ENCODE measurements around the gene WDR70.

Gene WDR70

GRCh38 chr5:37722236-37723161 lies 343.4 kb downstream of the WDR70 start:
- peak overlapping the region; percentile 68 for H3K4me3 Mint-ChIP-seq
- H3K27me3 Mint-ChIP-seq (ENCODE audit: low read depth): no peaks in the 10 kb centered on the region
- peak overlapping the region; percentile 89 for H3K27ac Mint-ChIP-seq
- H3K9me3 Mint-ChIP-seq: no peaks in the 10 kb centered on the region
- H3K4me1 Mint-ChIP-seq (ENCODE audit: low read depth): peaks cover 27% of the 10 kb centered on the region
- H3K36me3 Mint-ChIP-seq (ENCODE audit: low read depth): peaks cover 10% of the 10 kb centered on the region

- Mint-ChIP-seq H3K27ac (peak overlapping the region; percentile 89), H3K36me3 (ENCODE audit: low read depth) (peaks cover 12% of the 10 kb centered on the region), H3K4me1 (ENCODE audit: low read depth) (peaks cover 27% of the 10 kb centered on the region), H3K4me3 (no peak overlapping the region), H3K27me3 (ENCODE audit: low read depth) (no peaks in the 10 kb centered on the region), H3K9me3 (no peaks in the 10 kb centered on the region)
Measured at GRCh38 chr5:37723162-37723961, 344.2 kb downstream of the WDR70 start.

DNA sequence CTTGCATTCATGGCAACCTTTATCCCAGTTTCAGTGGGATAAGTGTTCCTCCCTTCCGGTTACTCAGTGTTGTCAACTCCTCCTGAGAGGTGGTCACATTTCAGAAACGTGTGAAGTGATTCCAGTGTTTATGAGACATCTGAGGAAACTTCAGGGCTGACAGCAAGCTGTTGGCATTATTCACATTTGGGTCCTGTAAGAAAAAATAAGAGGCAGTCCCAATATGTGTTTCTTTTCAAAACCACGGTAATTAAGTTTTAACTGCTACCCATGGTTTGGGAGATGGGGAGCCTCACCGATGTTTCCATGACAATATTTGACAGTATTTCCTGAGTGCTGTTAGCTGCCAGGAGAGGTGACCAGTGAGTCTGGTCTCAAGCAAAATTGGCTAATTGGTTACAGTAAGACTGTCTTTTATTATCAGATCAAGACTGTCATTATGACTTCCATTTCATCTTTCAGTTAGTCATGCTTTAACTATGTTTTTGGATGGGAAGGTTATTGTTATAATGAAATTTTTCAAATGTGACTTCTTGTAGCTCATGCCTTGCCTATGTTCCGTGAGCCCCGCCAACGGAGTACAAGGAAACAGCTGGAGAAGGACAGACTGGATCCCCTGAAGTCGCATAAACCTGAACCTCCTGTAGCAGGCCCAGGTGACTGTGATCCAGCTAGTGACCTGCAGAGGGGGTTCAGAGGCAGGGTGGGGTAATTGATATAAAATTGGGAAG lies 345.4 kb downstream of the WDR70 start:
- no peaks in the 10 kb centered on the region for H3K27me3 Mint-ChIP-seq (ENCODE audit: low read depth)
- no peaks in the 10 kb centered on the region for H3K9me3 Mint-ChIP-seq
- no peak overlapping the region for H3K27ac Mint-ChIP-seq
- peaks cover 27% of the 10 kb centered on the region for H3K4me1 Mint-ChIP-seq (ENCODE audit: low read depth)
- H3K4me3 Mint-ChIP-seq: no peak overlapping the region
- peaks cover 18% of the 10 kb centered on the region for H3K36me3 Mint-ChIP-seq (ENCODE audit: low read depth)

DNA sequence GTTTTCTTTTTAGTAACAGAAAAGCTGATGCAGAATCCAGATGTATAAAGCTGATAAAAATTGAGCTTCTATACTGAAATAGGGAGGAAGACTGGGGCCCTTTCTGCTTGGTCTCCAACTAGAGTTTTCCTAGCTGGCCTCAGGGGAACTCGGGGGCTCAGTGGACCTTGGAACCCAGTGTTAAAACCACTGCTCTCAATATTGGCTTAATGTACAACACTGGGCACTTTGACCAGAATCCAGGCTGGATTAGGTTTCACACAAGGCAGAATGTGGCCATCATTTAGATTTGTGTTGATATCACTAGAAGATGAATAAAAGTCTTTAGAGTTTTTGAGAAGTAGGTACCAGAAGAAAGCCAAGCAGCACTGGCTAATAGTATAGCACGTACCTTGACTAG lies 346.1 kb downstream of the WDR70 start:
- no peaks in the 10 kb centered on the region for H3K9me3 Mint-ChIP-seq
- H3K36me3 Mint-ChIP-seq (ENCODE audit: low read depth): peaks cover 20% of the 10 kb centered on the region
- H3K4me3 Mint-ChIP-seq: no peak overlapping the region
- H3K27ac Mint-ChIP-seq: no peak overlapping the region
- H3K27me3 Mint-ChIP-seq (ENCODE audit: low read depth): no peaks in the 10 kb centered on the region
- peaks cover 26% of the 10 kb centered on the region for H3K4me1 Mint-ChIP-seq (ENCODE audit: low read depth)

DNA sequence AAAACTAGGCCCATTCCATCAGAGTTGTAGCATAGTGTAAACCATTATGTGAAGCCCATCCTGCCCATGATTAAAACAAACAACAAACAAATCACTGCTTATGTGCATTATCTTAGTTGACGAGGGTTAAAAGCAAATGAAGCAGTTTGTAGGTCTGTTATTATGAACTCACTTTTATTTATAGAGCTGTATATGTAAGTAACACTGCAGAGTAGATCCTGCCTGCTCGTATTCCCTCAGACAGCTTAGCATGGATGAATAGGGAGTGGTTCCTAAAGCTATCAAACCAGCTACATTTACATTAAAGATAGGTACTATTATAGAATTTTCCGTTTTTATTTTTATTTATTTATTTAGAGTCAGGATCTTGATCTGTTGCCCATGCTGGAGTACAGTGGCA lies 348.1 kb downstream of the WDR70 start:
- H3K4me1 Mint-ChIP-seq (ENCODE audit: low read depth): peaks cover 12% of the 10 kb centered on the region
- H3K36me3 Mint-ChIP-seq (ENCODE audit: low read depth): peaks cover 21% of the 10 kb centered on the region

DNA sequence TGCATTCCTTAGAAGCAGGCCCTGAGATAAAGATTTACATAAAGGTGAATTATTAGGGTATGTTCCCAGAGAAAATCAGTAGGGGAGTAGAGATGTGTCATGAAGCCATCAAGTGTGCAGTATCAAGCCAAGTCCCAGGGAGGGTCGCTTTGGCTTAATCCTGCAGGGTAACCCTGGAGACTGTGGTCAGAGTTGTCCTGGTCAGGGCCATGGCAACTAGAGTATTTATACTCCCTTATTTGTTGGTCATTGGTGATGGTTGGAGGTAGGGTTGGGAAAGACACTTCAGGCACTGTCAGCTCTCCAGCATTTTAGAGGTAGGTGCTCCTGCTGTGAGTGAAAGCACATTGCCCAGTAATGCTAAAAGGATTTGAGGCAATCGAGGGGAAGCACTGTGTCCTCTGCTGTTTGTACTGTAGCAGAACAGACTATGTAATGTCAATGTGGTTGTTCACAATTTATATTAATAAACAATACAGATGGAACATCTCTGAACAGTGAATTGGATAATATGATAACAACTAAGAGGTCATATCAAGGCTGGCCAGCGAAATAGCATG lies 351.9 kb downstream of the WDR70 start:
- Mint-ChIP-seq H3K27ac (no peak overlapping the region), H3K9me3 (no peaks in the 10 kb centered on the region), H3K36me3 (ENCODE audit: low read depth) (peaks cover 14% of the 10 kb centered on the region)

More for the DNA sequence above, 348.1 kb downstream of the WDR70 start:
- Mint-ChIP-seq H3K4me3 (no peak overlapping the region), H3K9me3 (no peaks in the 10 kb centered on the region), H3K27ac (no peak overlapping the region), H3K27me3 (ENCODE audit: low read depth) (no peaks in the 10 kb centered on the region)

DNA sequence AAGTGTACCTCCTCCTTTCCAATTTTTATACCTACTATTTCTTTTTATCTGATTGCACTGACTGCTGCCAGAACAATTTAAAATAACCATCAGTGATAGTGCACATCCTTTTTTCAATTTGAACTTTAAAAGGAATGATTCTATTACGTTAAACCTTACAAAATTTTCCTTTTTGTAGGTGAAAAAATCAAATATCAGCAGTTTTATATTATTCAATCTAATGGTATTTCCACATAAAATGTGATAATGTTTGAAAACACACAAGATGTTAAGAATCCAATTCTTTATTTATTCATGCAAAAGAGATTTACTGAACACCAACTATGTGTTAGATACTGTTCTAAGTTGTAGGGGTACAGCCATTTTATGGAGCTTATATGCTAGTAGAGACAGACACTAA lies 355.0 kb downstream of the WDR70 start:
- no peak overlapping the region for H3K27ac Mint-ChIP-seq
- H3K36me3 Mint-ChIP-seq (ENCODE audit: low read depth): peaks cover 12% of the 10 kb centered on the region
- no peak overlapping the region for H3K4me3 Mint-ChIP-seq
- peaks cover 15% of the 10 kb centered on the region for H3K4me1 Mint-ChIP-seq (ENCODE audit: low read depth)
- H3K27me3 Mint-ChIP-seq (ENCODE audit: low read depth): no peaks in the 10 kb centered on the region
- no peaks in the 10 kb centered on the region for H3K9me3 Mint-ChIP-seq

More for the DNA sequence above, 351.9 kb downstream of the WDR70 start:
- no peak overlapping the region for H3K4me3 Mint-ChIP-seq
- H3K27me3 Mint-ChIP-seq (ENCODE audit: low read depth): no peaks in the 10 kb centered on the region
- peaks cover 7% of the 10 kb centered on the region for H3K4me1 Mint-ChIP-seq (ENCODE audit: low read depth)

GRCh38 chr5:37735649-37736347 lies 356.7 kb downstream of the WDR70 start:
- no peaks in the 10 kb centered on the region for H3K9me3 Mint-ChIP-seq
- H3K4me3 Mint-ChIP-seq: no peak overlapping the region
- peaks cover 13% of the 10 kb centered on the region for H3K36me3 Mint-ChIP-seq (ENCODE audit: low read depth)
- H3K27ac Mint-ChIP-seq: no peak overlapping the region
- H3K27me3 Mint-ChIP-seq (ENCODE audit: low read depth): no peaks in the 10 kb centered on the region
- H3K4me1 Mint-ChIP-seq (ENCODE audit: low read depth): peaks cover 16% of the 10 kb centered on the region

GRCh38 chr5:37736397-37736796 lies 357.3 kb downstream of the WDR70 start:
- no peak overlapping the region for H3K4me3 Mint-ChIP-seq
- peaks cover 16% of the 10 kb centered on the region for H3K36me3 Mint-ChIP-seq (ENCODE audit: low read depth)
- no peaks in the 10 kb centered on the region for H3K27me3 Mint-ChIP-seq (ENCODE audit: low read depth)
- H3K27ac Mint-ChIP-seq: no peak overlapping the region
- H3K4me1 Mint-ChIP-seq (ENCODE audit: low read depth): peaks cover 16% of the 10 kb centered on the region
- no peaks in the 10 kb centered on the region for H3K9me3 Mint-ChIP-seq

DNA sequence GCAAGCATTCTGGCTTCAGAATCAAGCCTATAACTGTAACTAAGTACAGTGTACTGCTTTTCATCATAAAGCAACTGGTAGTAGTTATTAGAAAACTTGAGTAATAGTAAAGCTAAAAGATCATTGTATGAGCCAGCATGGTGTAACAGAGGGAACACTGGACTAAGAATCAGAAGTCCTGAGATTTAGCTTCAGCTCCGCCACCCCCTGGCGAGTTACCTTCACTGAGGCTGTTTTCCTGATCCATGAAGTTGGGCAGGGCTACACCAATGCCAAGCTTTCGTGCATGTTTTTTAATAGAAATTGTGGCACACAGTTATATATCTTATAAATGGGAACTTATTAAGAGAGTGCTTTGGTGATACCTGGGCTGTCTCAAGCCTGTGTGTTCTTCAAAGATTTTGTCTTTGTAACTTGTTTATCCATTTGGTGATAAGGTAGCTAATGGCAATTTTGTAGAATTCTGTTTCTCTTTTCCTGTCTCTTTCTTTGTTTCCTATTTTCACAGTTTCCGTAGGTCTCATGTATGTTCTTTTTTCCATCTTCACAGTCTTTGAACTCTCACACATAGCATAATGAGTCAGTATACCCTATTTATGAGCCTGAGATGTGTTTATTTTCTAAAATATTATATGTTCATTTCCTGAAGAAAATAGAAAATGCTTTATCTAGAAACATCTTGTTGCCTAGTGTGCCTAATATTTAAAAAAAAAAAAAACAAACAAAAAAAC lies 358.4 kb downstream of the WDR70 start:
- H3K27ac Mint-ChIP-seq: no peak overlapping the region
- peaks cover 16% of the 10 kb centered on the region for H3K4me1 Mint-ChIP-seq (ENCODE audit: low read depth)
- no peaks in the 10 kb centered on the region for H3K27me3 Mint-ChIP-seq (ENCODE audit: low read depth)
- peaks cover 16% of the 10 kb centered on the region for H3K36me3 Mint-ChIP-seq (ENCODE audit: low read depth)
- no peak overlapping the region for H3K4me3 Mint-ChIP-seq
- peaks cover 5% of the 10 kb centered on the region for H3K9me3 Mint-ChIP-seq

GRCh38 chr5:37738057-37738691 lies 359.1 kb downstream of the WDR70 start:
- Mint-ChIP-seq H3K36me3 (ENCODE audit: low read depth) (peaks cover 19% of the 10 kb centered on the region), H3K4me3 (no peak overlapping the region), H3K9me3 (peaks cover 8% of the 10 kb centered on the region), H3K27ac (no peak overlapping the region), H3K27me3 (ENCODE audit: low read depth) (no peaks in the 10 kb centered on the region), H3K4me1 (ENCODE audit: low read depth) (peaks cover 16% of the 10 kb centered on the region)

- no peaks in the 10 kb centered on the region for H3K27me3 Mint-ChIP-seq (ENCODE audit: low read depth)
- peaks cover 16% of the 10 kb centered on the region for H3K4me1 Mint-ChIP-seq (ENCODE audit: low read depth)
- no peak overlapping the region for H3K27ac Mint-ChIP-seq
- H3K9me3 Mint-ChIP-seq: peaks cover 12% of the 10 kb centered on the region
- H3K4me3 Mint-ChIP-seq: no peak overlapping the region
- H3K36me3 Mint-ChIP-seq (ENCODE audit: low read depth): peaks cover 24% of the 10 kb centered on the region
Measured at GRCh38 chr5:37738865-37739488, 359.9 kb downstream of the WDR70 start.
